Stimulated activated CD4-positive, alpha-beta T cell treated with anti-CD3 and anti-CD28 coated beads, Interleukin-2, amount 100 ng/mL, for 48 hours (primary cell): Measurements from ENCODE around the gene TSC22D2.

ENCODE experiments used
- DNase-seq, 2 donors: peaks; one replicate each; pipeline ENCODE4 v3.0.0-alpha.2; 2020

The TSC22D2 gene

GRCh38 chr3:150412561-150413231, 4.6 kb downstream of the TSC22D2 start:
- DNase-seq, result no peak

- no peak for DNase-seq
Observed at GRCh38 chr3:150414258-150414657, 6.2 kb downstream of the TSC22D2 start.

GRCh38 chr3:150414959-150415358, 6.9 kb downstream of the TSC22D2 start:
- no peak for DNase-seq

GRCh38 chr3:150419076-150419868, 11.2 kb downstream of the TSC22D2 start:
- no peak for DNase-seq

- DNase-seq, result no peak
Observed at GRCh38 chr3:150419959-150420358, 11.9 kb downstream of the TSC22D2 start.

GRCh38 chr3:150421256-150421655, 13.2 kb downstream of the TSC22D2 start:
- DNase-seq, result no peak

GRCh38 chr3:150421799-150422548, 13.9 kb downstream of the TSC22D2 start:
- DNase-seq, result no peak

- DNase-seq, result no peak
Observed at GRCh38 chr3:150422907-150423306, 14.8 kb downstream of the TSC22D2 start.

GRCh38 chr3:150423761-150424160, 15.7 kb downstream of the TSC22D2 start:
- DNase-seq, result no peak

- no peak for DNase-seq
Observed at GRCh38 chr3:150426292-150426691, 18.2 kb downstream of the TSC22D2 start.

GRCh38 chr3:150428562-150428961, 20.5 kb downstream of the TSC22D2 start:
- DNase-seq, result no peak

- no peak for DNase-seq
Observed at GRCh38 chr3:150429767-150430671, 21.9 kb downstream of the TSC22D2 start.

GRCh38 chr3:150433347-150433746, 25.2 kb downstream of the TSC22D2 start:
- no peak for DNase-seq

GRCh38 chr3:150434234-150434633, 26.1 kb downstream of the TSC22D2 start:
- no peak for DNase-seq

- DNase-seq, result no peak
Observed at GRCh38 chr3:150436161-150436560, 28.1 kb downstream of the TSC22D2 start.

- no peak for DNase-seq
Observed at GRCh38 chr3:150439657-150440056, 31.6 kb downstream of the TSC22D2 start.

GRCh38 chr3:150443331-150443741, 35.2 kb downstream of the TSC22D2 start:
- DNase-seq, result no peak

- DNase-seq, result no peak
Observed at GRCh38 chr3:150444371-150444770, 36.3 kb downstream of the TSC22D2 start.

- no peak for DNase-seq
Observed at GRCh38 chr3:150446470-150446977, 38.4 kb downstream of the TSC22D2 start.

- DNase-seq, result no peak
Observed at GRCh38 chr3:150447084-150447483, 39.0 kb downstream of the TSC22D2 start.

GRCh38 chr3:150447631-150448465, 39.8 kb downstream of the TSC22D2 start:
- no peak for DNase-seq
